Activated CD4-positive, alpha-beta T cell treated with anti-CD3 and anti-CD28 coated beads, Interleukin-2, amount 50 U/mL, for 48 hours (primary cell): Measurements from ENCODE around the gene GAS2L1.
A peak's percentile ranks its signal among the peaks of the same experiment; 100 is the strongest.

Experiments
- DNase-seq, 2 experiments: peaks; one replicate each; pipeline ENCODE4 v3.0.0-alpha.2; 2020

The GAS2L1 gene

GRCh38 chr22:29306175-29306834, at the start of gene GAS2L1:
TSS of gene GAS2L1 (plus strand) at chr22:29306650. CDS start at chr22:29308106, 1,456 bp downstream.
- peak; percentile 63 to 65 for DNase-seq

GRCh38 chr22:29257751-29258181, 48.7 kb upstream of the GAS2L1 start:
- DNase-seq, result no peak

- no peak for DNase-seq
Observed at GRCh38 chr22:29258407-29259252, 47.8 kb upstream of the GAS2L1 start.

GRCh38 chr22:29259253-29259899, 47.1 kb upstream of the GAS2L1 start:
- no peak for DNase-seq

GRCh38 chr22:29260031-29260560, 46.4 kb upstream of the GAS2L1 start:
- DNase-seq, result no peak

- DNase-seq, result no peak
Observed at GRCh38 chr22:29260601-29261315, 45.7 kb upstream of the GAS2L1 start.

- DNase-seq, result no peak
Observed at GRCh38 chr22:29263791-29264276, 42.6 kb upstream of the GAS2L1 start.

- DNase-seq, result no peak
Observed at GRCh38 chr22:29265305-29265704, 41.1 kb upstream of the GAS2L1 start.

GRCh38 chr22:29265929-29266328, 40.5 kb upstream of the GAS2L1 start:
- DNase-seq, result no peak

GRCh38 chr22:29266564-29267461, 39.6 kb upstream of the GAS2L1 start:
- DNase-seq, result peak; percentile 9 to 18

- DNase-seq, result no peak
Observed at GRCh38 chr22:29267462-29267857, 39.0 kb upstream of the GAS2L1 start.

- peak; percentile 95 to 96 for DNase-seq
Observed at GRCh38 chr22:29267858-29268510, 38.5 kb upstream of the GAS2L1 start, which contains the start of the genes EWSR1 and RHBDD3. TSS of gene EWSR1 (plus strand) at chr22:29268268. CDS start at chr22:29268337, 69 bp downstream. TSS of gene RHBDD3 (minus strand) at chr22:29267981. CDS start at chr22:29265626, 2,355 bp downstream.

- DNase-seq, result peak; percentile 35 to 41
Observed at GRCh38 chr22:29268511-29269229, 37.8 kb upstream of the GAS2L1 start.

- DNase-seq, result no peak
Observed at GRCh38 chr22:29269230-29269604, 37.2 kb upstream of the GAS2L1 start.

GRCh38 chr22:29269731-29270474, 36.5 kb upstream of the GAS2L1 start:
- peak; percentile 14 to 17 for DNase-seq

- DNase-seq, result no peak
Observed at GRCh38 chr22:29270475-29271271, 35.8 kb upstream of the GAS2L1 start.

- DNase-seq, result no peak
Observed at GRCh38 chr22:29272624-29273023, 33.8 kb upstream of the GAS2L1 start.

- DNase-seq, result no peak
Observed at GRCh38 chr22:29275167-29275566, 31.3 kb upstream of the GAS2L1 start.
